Right atrium auricular region (tissue), 2 donors: ENCODE results near the gene ITGA8. TPM values are rescaled to one million over a fixed set of nuclear protein-coding genes. Genes with fewer than 3 reads are reported as not detected.

Source experiments
- DNase-seq: peaks from one replicate; pipeline ENCODE4 v3.0.0-alpha.2; 2019; ENCODE audit warnings: low spot score
- H3K27ac ChIP-seq, 2 donors: fragments of 200-600 bp; sonication (generic); 1 replicate in 1 of 2; 2 replicates in 1 of 2; pipeline ENCODE4 v1.5.1; 2016 to 2019
- H3K27me3 ChIP-seq, 2 donors: fragments of 200-600 bp; sonication (generic); one replicate each; pipeline versions ENCODE4 v1.5.1 to v1.6.0; 2017 to 2019
- H3K36me3 ChIP-seq: fragments of 200-600 bp; sonication (generic); one replicate; pipeline ENCODE4 v1.5.1; 2016
- H3K4me1 ChIP-seq, 2 donors: fragments of 200-600 bp; sonication (generic); one replicate each; pipeline versions ENCODE4 v1.5.1 to v1.6.0; 2017 to 2019
- H3K4me3 ChIP-seq, 2 donors: fragments of 200-600 bp; sonication (generic); 1 replicate in 1 of 2; 2 replicates in 1 of 2; pipeline ENCODE4 v1.5.1; 2017 to 2019; ENCODE audit warnings: mild to moderate bottlenecking in 1 of 2, moderate library complexity in 1 of 2
- H3K9me3 ChIP-seq, 2 donors: fragments of 200-600 bp; sonication (generic); one replicate each; pipeline ENCODE4 v1.5.1; 2019
- total RNA-seq, 2 donors: library from RNA; depleted of rRNA; stranded (reverse); fragments of >200 nt; gene quantifications; one replicate each; pipeline ENCODE4 v1.1.0, GENCODE V29; 2016
- TF ChIP-seq, protein P1 (sequence below), 2 donors: fragments of 200-600 bp; sonication (generic); IDR thresholded peaks; one replicate each; pipeline ENCODE4 v1.5.1; 2019; ENCODE audit warnings: antibody characterized with exemption in 2 of 2

ITGA8 gene
- total RNA-seq, 2 donors from 2014 or later: 4.9 to 6.4 TPM

DNA sequence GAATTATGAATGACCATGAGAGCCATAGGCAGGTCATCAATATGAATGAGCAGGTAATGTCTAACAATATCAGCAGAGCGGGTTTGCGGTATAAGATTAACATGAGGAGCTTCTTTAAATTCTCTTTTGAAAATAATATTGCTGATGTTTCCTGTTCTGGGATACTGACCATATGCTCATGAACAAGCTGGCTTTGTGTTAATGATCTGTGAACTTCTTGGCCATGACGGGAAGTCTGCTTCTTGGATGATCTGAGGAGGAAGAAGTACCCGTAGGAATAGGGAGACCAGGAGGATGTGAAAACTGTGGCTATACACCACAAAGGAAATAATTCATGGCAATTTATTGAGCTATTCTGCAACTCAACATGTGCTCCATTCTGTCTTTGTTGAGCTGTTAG is 38.6 kb downstream of the ITGA8 start:
- Histone ChIP-seq H3K27ac (no peak overlapping the region), H3K9me3 (no peaks in the 10 kb centered on the region), H3K4me1 (no peaks in the 10 kb centered on the region), H3K36me3 (no peaks in the 10 kb centered on the region), H3K27me3 (no peaks in the 10 kb centered on the region), H3K4me3 (no peak overlapping the region)
- no peak for DNase-seq
- TF ChIP-seq, protein P1, sequence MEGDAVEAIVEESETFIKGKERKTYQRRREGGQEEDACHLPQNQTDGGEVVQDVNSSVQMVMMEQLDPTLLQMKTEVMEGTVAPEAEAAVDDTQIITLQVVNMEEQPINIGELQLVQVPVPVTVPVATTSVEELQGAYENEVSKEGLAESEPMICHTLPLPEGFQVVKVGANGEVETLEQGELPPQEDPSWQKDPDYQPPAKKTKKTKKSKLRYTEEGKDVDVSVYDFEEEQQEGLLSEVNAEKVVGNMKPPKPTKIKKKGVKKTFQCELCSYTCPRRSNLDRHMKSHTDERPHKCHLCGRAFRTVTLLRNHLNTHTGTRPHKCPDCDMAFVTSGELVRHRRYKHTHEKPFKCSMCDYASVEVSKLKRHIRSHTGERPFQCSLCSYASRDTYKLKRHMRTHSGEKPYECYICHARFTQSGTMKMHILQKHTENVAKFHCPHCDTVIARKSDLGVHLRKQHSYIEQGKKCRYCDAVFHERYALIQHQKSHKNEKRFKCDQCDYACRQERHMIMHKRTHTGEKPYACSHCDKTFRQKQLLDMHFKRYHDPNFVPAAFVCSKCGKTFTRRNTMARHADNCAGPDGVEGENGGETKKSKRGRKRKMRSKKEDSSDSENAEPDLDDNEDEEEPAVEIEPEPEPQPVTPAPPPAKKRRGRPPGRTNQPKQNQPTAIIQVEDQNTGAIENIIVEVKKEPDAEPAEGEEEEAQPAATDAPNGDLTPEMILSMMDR (IDR thresholded peaks at IDR 0.05): no peak

DNA sequence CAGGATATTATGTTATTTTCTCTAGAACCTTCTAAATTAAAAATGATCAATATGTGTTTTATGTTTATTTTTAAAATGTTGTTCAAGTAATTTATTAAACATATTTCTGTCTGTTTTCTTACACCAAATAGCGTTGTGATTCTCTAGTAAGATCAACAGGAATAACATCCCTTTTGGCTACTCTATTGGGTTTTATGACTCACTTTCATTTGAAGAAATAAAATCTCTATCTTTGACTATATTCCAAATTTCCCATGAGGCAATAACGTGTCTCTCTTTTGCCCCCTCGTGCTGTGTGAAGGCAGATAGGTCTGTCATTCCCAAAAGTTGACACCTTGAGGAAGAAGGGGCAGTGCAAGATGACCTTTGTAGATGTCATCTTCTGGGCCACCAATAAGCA is 40.9 kb downstream of the ITGA8 start:
- no peak for DNase-seq

DNA sequence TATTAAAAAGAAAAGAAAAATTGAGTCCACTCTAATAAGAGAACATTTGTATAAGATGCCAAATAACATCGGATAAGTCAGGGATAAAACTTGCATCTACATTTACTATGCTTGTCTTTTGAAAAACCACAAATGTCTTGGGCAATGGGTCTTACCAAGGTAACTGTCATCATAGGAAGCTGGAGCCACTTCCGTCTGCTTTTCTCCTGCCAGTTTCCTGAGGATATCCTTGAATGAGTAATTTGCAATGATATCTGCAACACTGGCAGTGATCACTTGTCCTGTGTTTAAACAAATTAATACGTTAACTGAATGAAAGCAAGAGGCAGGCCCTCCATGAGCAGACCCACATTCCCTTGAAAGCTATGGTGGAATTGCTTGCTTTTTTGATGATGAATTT is 47.3 kb downstream of the ITGA8 start:
- no peaks in the 10 kb centered on the region for H3K27me3 ChIP-seq
- no peak overlapping the region for H3K27ac ChIP-seq
- DNase-seq: no peak
- H3K36me3 ChIP-seq: no peaks in the 10 kb centered on the region
- H3K4me1 ChIP-seq: no peaks in the 10 kb centered on the region
- H3K4me3 ChIP-seq: no peak overlapping the region
- H3K9me3 ChIP-seq: no peaks in the 10 kb centered on the region
- TF ChIP-seq, protein P1 (IDR thresholded peaks at IDR 0.05): no peak

More for the DNA sequence above, 40.9 kb downstream of the ITGA8 start:
- Histone ChIP-seq H3K36me3 (no peaks in the 10 kb centered on the region), H3K4me1 (no peaks in the 10 kb centered on the region), H3K27me3 (no peaks in the 10 kb centered on the region), H3K27ac (no peak overlapping the region), H3K4me3 (no peak overlapping the region), H3K9me3 (no peaks in the 10 kb centered on the region)
- TF ChIP-seq, protein P1 (IDR thresholded peaks at IDR 0.05): no peak

DNA sequence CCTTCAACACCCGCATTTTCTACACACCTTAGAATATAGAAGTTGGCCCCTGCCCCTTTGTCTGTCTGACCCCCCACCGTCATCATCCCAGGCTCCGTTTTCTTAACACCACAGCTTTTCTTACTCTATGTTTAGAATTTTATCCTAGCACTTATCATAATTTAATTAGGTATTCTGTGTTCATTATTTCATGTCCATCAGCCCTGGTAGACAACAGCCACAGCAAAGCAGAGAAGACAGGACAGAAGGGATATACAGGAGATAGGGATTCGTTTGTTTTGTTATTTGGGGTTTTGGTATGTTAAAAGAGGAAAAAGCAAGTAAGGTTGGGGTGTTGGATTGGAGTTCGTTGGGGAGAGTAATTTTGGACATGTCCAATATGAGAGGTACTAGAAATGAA is 48.8 kb downstream of the ITGA8 start:
- H3K27ac ChIP-seq: no peak overlapping the region
- H3K4me1 ChIP-seq: no peaks in the 10 kb centered on the region
- DNase-seq: no peak
- H3K9me3 ChIP-seq: no peaks in the 10 kb centered on the region
- TF ChIP-seq, protein P1 (IDR thresholded peaks at IDR 0.05): no peak
- H3K4me3 ChIP-seq: no peak overlapping the region
- H3K36me3 ChIP-seq: no peaks in the 10 kb centered on the region
- no peaks in the 10 kb centered on the region for H3K27me3 ChIP-seq

DNA sequence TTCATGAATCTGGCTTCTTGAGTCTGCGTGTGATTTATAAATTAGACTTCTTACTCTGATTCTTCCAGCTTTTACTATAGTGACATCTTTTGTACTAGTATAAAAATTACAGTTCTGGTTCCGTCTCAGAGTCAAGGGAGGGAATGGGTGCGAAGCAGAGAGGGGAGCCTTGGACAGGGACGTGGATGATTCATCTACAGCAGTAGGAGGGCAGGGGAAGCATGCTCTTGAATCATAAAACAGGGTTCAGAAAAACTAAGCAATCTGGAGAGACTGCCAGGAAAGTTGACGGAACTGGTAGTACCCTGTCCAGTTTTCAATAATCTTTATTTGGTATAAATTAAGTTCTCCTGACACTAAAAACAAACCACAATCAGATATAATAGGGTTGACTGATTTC is 58.1 kb downstream of the ITGA8 start:
- TF ChIP-seq, protein P1 (IDR thresholded peaks at IDR 0.05): no peak
- Histone ChIP-seq H3K4me1 (no peaks in the 10 kb centered on the region), H3K36me3 (no peaks in the 10 kb centered on the region), H3K27me3 (no peaks in the 10 kb centered on the region), H3K27ac (no peak overlapping the region), H3K9me3 (no peaks in the 10 kb centered on the region), H3K4me3 (no peak overlapping the region)
- DNase-seq: no peak

DNA sequence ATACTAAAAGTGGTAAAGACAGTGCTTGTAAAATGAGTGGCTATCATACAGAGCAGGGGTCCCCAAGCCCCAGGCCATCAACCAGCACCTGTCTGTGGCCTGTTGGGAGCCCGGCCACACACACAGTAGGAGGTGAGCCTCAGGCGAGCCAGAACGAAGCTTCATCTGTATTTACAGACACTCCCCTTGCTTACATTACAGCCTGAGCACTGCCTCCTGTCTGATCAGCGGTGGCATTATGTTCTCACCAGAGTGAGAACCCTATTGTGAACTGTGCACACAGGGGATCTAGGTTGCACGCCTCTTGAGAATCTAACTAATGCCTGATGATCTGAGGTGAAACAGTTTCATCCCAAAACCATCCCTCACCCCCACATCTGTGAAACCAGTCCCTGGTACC is 58.7 kb downstream of the ITGA8 start:
- H3K36me3 ChIP-seq: no peaks in the 10 kb centered on the region
- H3K27me3 ChIP-seq: no peaks in the 10 kb centered on the region
- H3K9me3 ChIP-seq: no peaks in the 10 kb centered on the region
- no peak overlapping the region for H3K27ac ChIP-seq
- no peaks in the 10 kb centered on the region for H3K4me1 ChIP-seq
- no peak overlapping the region for H3K4me3 ChIP-seq
- TF ChIP-seq, protein P1 (IDR thresholded peaks at IDR 0.05): no peak
- no peak for DNase-seq
